Activated CD8-positive, alpha-beta T cell treated with anti-CD3 and anti-CD28 coated beads for 36 hours (primary cell): ENCODE measurements around the gene SALL2. TPM values are rescaled to one million over a fixed set of nuclear protein-coding genes. Genes with fewer than 3 reads are reported as not detected.
A peak's percentile ranks its signal among the peaks of the same experiment; 100 is the strongest.

ENCODE experiments used
- ATAC-seq: fragments of 200-7000 bp; cut with Tn5 transposase; one replicate; pipeline ENCODE4 v1.10.0; 2021; ENCODE audit warnings: mild to moderate bottlenecking, moderate library complexity
- CTCF ChIA-PET: fragments of 350-600 bp; sonication (Branson Sonifier 250); formaldehyde crosslinking; loops from one replicate; lab custom pipeline; 2021; ENCODE audit warnings: antibody characterized with exemption; lab: Charles Lee
- POLR2A ChIA-PET: fragments of 350-600 bp; sonication (Branson Sonifier 250); formaldehyde crosslinking; loops from one replicate; lab custom pipeline; 2021; ENCODE audit warnings: antibody characterized with exemption; lab: Charles Lee
- DNase-seq: peaks from one replicate; pipeline ENCODE4 v3.0.0-alpha.2; 2020
- H3K27ac Mint-ChIP-seq: one replicate; pipeline ENCODE4 v1.8.0; 2021; ENCODE audit warnings: mild to moderate bottlenecking, mixed read lengths
- H3K27me3 Mint-ChIP-seq: one replicate; pipeline ENCODE4 v1.8.0; 2021; ENCODE audit warnings: mixed read lengths
- H3K36me3 Mint-ChIP-seq: one replicate; pipeline ENCODE4 v1.8.0; 2021; ENCODE audit warnings: low read depth, mixed read lengths
- H3K4me1 Mint-ChIP-seq: one replicate; pipeline ENCODE4 v1.8.0; 2021; ENCODE audit warnings: low read depth, mixed read lengths
- H3K4me3 Mint-ChIP-seq: one replicate; pipeline ENCODE4 v1.8.0; 2021; ENCODE audit warnings: mild to moderate bottlenecking, moderate library complexity, mixed read lengths
- H3K9me3 Mint-ChIP-seq: one replicate; pipeline ENCODE4 v1.8.0; 2021; ENCODE audit warnings: mixed read lengths
- intact Hi-C: fragments of 100-400 bp; cut with micrococcal nuclease; formaldehyde crosslinking; loops from one replicate; pipeline ENCODE4 v1.10.0; 2022
- total RNA-seq, 2 experiments: library from RNA; stranded (reverse); gene quantifications; one replicate each; pipeline ENCODE4 v1.2.3, GENCODE V29; 2021
- TF ChIP-seq, protein P1 (sequence below): fragments of 200-600 bp; IDR thresholded peaks from one replicate; pipeline ENCODE4 v1.8.0; 2022; ENCODE audit warnings: antibody characterized with exemption, mild to moderate bottlenecking

Gene SALL2
- total RNA-seq, 2 experiments from 2014 or later: 2.9 to 3.5 TPM

DNA sequence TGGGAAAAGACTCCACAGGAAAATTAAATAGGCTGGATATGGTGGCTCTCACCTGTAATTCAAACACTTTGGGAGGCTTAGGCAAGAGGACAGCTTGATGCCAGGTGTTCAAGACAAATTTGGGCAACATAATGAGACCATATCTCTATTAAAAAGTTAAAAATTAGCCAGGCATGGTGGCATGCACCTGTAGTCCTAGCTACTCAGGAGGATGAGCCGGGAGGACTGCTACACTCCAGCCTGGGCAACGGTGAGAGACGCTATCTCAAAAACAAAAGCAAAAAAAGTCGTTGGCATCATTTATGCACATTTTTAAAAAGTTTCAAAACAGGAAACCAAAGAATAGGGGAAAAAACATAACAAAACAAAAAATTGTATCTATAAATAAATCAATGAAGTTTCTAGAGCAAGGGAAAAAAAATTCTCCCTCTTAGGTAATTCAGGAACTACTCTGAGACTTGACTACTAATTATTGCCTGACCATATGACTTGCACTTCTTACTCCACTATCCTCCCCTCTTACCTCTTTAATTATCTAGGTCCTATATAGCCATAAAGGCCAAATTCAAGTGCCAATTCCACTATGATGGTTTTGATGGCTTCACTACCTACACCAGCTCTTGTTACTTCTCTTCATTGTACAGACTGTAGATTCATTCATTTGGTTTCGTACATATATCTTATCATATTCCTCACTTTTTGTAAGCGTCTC is 16.6 kb downstream of the SALL2 start:
- ATAC-seq: no peak
- Mint-ChIP-seq H3K27me3 (no peaks in the 10 kb centered on the region), H3K4me1 (peaks cover 42% of the 10 kb centered on the region), H3K27ac (peak overlapping the region; percentile 99), H3K36me3 (peaks cover 38% of the 10 kb centered on the region), H3K9me3 (peaks cover 3% of the 10 kb centered on the region), H3K4me3 (peak overlapping the region; percentile 100)
- TF ChIP-seq, protein P1, sequence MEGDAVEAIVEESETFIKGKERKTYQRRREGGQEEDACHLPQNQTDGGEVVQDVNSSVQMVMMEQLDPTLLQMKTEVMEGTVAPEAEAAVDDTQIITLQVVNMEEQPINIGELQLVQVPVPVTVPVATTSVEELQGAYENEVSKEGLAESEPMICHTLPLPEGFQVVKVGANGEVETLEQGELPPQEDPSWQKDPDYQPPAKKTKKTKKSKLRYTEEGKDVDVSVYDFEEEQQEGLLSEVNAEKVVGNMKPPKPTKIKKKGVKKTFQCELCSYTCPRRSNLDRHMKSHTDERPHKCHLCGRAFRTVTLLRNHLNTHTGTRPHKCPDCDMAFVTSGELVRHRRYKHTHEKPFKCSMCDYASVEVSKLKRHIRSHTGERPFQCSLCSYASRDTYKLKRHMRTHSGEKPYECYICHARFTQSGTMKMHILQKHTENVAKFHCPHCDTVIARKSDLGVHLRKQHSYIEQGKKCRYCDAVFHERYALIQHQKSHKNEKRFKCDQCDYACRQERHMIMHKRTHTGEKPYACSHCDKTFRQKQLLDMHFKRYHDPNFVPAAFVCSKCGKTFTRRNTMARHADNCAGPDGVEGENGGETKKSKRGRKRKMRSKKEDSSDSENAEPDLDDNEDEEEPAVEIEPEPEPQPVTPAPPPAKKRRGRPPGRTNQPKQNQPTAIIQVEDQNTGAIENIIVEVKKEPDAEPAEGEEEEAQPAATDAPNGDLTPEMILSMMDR: no peak
- ChIA-PET CTCF (interaction anchor here (1.6 to 7.6 kb wide), 4 partner anchors 11 to 32 kb away, joined by 3 to 66 read pairs (median 12); partner anchors contain the start of genes RAB2B, SALL2 and TOX4), POLR2A (interaction anchor here (1.3 to 6.7 kb wide), 5 partner anchors 11 to 47 kb away, joined by 3 to 62 read pairs (median 14); partner anchors contain the start of genes RAB2B, SALL2 and TOX4)
- intact Hi-C loops: no loop called here
- DNase-seq: no peak

DNA sequence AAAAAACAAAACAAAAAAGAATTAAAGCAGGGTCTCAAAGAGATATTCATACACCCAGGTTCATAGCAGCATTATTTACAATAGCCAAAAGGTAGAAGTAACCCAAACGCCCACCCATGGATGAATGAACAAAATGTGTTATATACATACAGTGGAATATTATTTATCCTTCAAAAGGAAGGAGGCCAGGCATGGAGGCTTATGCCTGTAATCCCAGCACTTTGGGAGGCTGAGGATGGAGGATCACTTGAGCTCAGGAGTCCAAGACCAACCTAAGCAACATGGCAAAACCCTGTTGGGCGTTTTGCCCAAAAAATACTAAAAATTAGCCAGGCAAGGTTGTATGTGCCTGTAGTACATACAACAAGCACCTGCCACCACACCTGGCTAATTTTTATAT is 19.6 kb downstream of the SALL2 start:
- intact Hi-C loops: no loop called here
- POLR2A ChIA-PET: no interaction called here
- DNase-seq (no peak), ATAC-seq (no peak)
- CTCF ChIA-PET: no interaction called here
- H3K27ac Mint-ChIP-seq: no peak overlapping the region
- peaks cover 48% of the 10 kb centered on the region for H3K36me3 Mint-ChIP-seq
- H3K4me1 Mint-ChIP-seq: peaks cover 42% of the 10 kb centered on the region
- TF ChIP-seq, protein P1: no peak
- H3K9me3 Mint-ChIP-seq: no peaks in the 10 kb centered on the region
- no peaks in the 10 kb centered on the region for H3K27me3 Mint-ChIP-seq
- H3K4me3 Mint-ChIP-seq: no peak overlapping the region

DNA sequence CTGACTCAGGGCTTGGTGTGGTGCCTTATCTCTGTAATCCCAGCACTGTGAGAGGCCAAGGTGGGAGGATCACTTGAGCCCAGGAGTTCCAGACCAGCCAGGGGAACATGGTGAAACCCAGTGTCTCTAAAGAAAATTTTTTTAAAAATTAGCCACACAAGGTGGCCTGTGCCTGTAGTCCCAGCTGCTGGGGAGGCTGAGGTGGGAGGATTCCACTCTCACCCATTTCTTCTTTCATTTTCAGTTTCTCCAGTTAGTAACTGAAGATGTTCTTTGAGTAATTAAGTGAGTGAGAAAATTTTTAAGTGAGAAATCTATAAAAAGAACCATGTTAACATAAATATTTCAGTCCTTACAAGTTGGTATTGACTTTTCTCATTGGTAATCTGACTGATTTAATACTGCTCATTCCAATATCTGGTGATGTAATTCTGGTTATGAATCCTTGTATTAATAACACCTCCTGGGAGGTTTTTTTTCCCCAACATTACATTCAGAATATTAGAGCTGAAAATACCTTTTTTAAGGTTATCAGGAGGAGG is 21.1 kb downstream of the SALL2 start:
- TF ChIP-seq, protein P1: no peak
- Mint-ChIP-seq H3K4me1 (peaks cover 44% of the 10 kb centered on the region), H3K9me3 (no peaks in the 10 kb centered on the region), H3K4me3 (no peak overlapping the region), H3K27me3 (no peaks in the 10 kb centered on the region), H3K27ac (peak overlapping the region; percentile 83), H3K36me3 (peaks cover 56% of the 10 kb centered on the region)
- ATAC-seq (peak; percentile 77), DNase-seq (peak; percentile 54)
- ChIA-PET CTCF (interaction anchor here (1.0 to 1.3 kb wide), 2 partner anchors 49 to 52 kb away, joined by 3 to 4 read pairs; no protein-coding TSS in a partner anchor), POLR2A (interaction anchor here (0.9 kb wide), 1 partner anchor 28 kb away, joined by 6 read pairs; the partner anchor contains the start of genes RAB2B and TOX4)
- intact Hi-C loops: no loop called here

DNA sequence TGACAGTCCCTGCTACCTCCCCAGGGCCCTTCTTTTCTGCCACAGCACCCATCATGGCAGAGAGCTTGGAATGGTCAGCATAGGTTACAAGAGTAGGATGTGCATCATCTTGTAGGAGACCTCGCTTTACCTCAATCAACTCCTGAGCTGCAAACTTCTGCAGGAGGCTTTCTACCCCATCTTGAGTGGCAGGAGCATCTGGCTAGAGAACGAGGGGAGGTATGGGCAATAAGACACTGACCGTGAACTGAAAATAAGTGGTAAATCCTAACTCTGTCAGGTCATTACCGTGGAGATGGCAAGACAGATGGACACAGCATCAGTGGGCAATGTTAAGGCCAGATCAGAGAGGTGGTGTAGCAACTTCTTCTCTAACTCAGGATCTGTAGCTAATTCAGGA is 22.8 kb downstream of the SALL2 start:
- Mint-ChIP-seq H3K9me3 (no peaks in the 10 kb centered on the region), H3K36me3 (peaks cover 54% of the 10 kb centered on the region), H3K4me1 (peaks cover 41% of the 10 kb centered on the region), H3K27ac (peak overlapping the region; percentile 57), H3K4me3 (no peak overlapping the region), H3K27me3 (no peaks in the 10 kb centered on the region)
- ATAC-seq: no peak
- intact Hi-C loops: no loop called here
- TF ChIP-seq, protein P1: no peak
- ChIA-PET CTCF (interaction anchor here (1.4 kb wide), 1 partner anchor 26 kb away, joined by 4 read pairs; the partner anchor contains the start of genes RAB2B and TOX4), POLR2A (interaction anchor here (0.8 to 1.4 kb wide), 2 partner anchors 26 to 217 kb away, joined by 3 to 5 read pairs; partner anchors contain the start of genes RAB2B and TOX4)
- DNase-seq: no peak
